ENCODE measurements around the gene C11orf21.
"Not testable (repeated sequence)": the region's sequence is repeated elsewhere in the genome, so short reads cannot be mapped to it uniquely, and the experiment has no call there.

C11orf21 gene

GRCh38 chr11:2301631-2302305, at the start of gene C11orf21, which contains the start of gene TSPAN32:
C11orf21 (minus strand) TSS chr11:2301918; CDS start chr11:2301808, 110 bp downstream.
TSPAN32 (plus strand) TSS chr11:2302013; CDS start chr11:2302150, 137 bp downstream.
- peaks cover 24% of the 10 kb centered on the region for H3K4me1 ChIP-seq (ENCODE audit: control insufficient read depth, insufficient read depth, low read length)
- H3K27me3 ChIP-seq (ENCODE audit: control insufficient read depth, insufficient read depth, low read length), result no peaks in the 10 kb centered on the region
- peak within 1 kb of the TSS; percentile 57 for H3K4me3 ChIP-seq (ENCODE audit: low read length)
- H3K9ac ChIP-seq (ENCODE audit: low read length), result no peak within 1 kb of the TSS
- H3K36me3 ChIP-seq (ENCODE audit: control insufficient read depth, insufficient read depth, low read length), result no peaks in the 10 kb centered on the region
- peak within 1 kb of the TSS; percentile 61 for H3K27ac ChIP-seq (ENCODE audit: low read depth, low read length)

GRCh38 chr11:2348986-2349385, 47.3 kb upstream of the C11orf21 start:
- H3K27ac ChIP-seq (ENCODE audit: low read depth, low read length), result no peak overlapping the region
- H3K4me1 ChIP-seq (ENCODE audit: control insufficient read depth, insufficient read depth, low read length), result no peaks in the 10 kb centered on the region
- no peaks in the 10 kb centered on the region for H3K27me3 ChIP-seq (ENCODE audit: control insufficient read depth, insufficient read depth, low read length)
- no peak overlapping the region for H3K9ac ChIP-seq (ENCODE audit: low read length)
- H3K4me3 ChIP-seq (ENCODE audit: low read length), result no peak overlapping the region
- H3K36me3 ChIP-seq (ENCODE audit: control insufficient read depth, insufficient read depth, low read length), result no peaks in the 10 kb centered on the region

- H3K9ac ChIP-seq (ENCODE audit: low read length), result no peak overlapping the region
- H3K36me3 ChIP-seq (ENCODE audit: control insufficient read depth, insufficient read depth, low read length), result no peaks in the 10 kb centered on the region
- no peak overlapping the region for H3K27ac ChIP-seq (ENCODE audit: low read depth, low read length)
- H3K27me3 ChIP-seq (ENCODE audit: control insufficient read depth, insufficient read depth, low read length), result no peaks in the 10 kb centered on the region
- no peak overlapping the region for H3K4me3 ChIP-seq (ENCODE audit: low read length)
- H3K4me1 ChIP-seq (ENCODE audit: control insufficient read depth, insufficient read depth, low read length), result no peaks in the 10 kb centered on the region
Observed at GRCh38 chr11:2347308-2347830, 45.7 kb upstream of the C11orf21 start.

- Histone ChIP-seq H3K4me3 (ENCODE audit: low read length) (no peak overlapping the region), H3K4me1 (ENCODE audit: control insufficient read depth, insufficient read depth, low read length) (no peaks in the 10 kb centered on the region), H3K27me3 (ENCODE audit: control insufficient read depth, insufficient read depth, low read length) (no peaks in the 10 kb centered on the region), H3K9ac (ENCODE audit: low read length) (no peak overlapping the region), H3K36me3 (ENCODE audit: control insufficient read depth, insufficient read depth, low read length) (no peaks in the 10 kb centered on the region), H3K27ac (ENCODE audit: low read depth, low read length) (no peak overlapping the region)
Observed at GRCh38 chr11:2346586-2347307, 45.0 kb upstream of the C11orf21 start.

- H3K36me3 ChIP-seq (ENCODE audit: control insufficient read depth, insufficient read depth, low read length), result no peaks in the 10 kb centered on the region
- no peak overlapping the region for H3K4me3 ChIP-seq (ENCODE audit: low read length)
- no peaks in the 10 kb centered on the region for H3K27me3 ChIP-seq (ENCODE audit: control insufficient read depth, insufficient read depth, low read length)
- H3K9ac ChIP-seq (ENCODE audit: low read length), result no peak overlapping the region
- no peaks in the 10 kb centered on the region for H3K4me1 ChIP-seq (ENCODE audit: control insufficient read depth, insufficient read depth, low read length)
- H3K27ac ChIP-seq (ENCODE audit: low read depth, low read length), result no peak overlapping the region
Observed at GRCh38 chr11:2346014-2346413, 44.3 kb upstream of the C11orf21 start.

GRCh38 chr11:2345050-2345449, 43.3 kb upstream of the C11orf21 start:
- Histone ChIP-seq H3K36me3 (ENCODE audit: control insufficient read depth, insufficient read depth, low read length) (no peaks in the 10 kb centered on the region), H3K27ac (ENCODE audit: low read depth, low read length) (no peak overlapping the region), H3K4me1 (ENCODE audit: control insufficient read depth, insufficient read depth, low read length) (no peaks in the 10 kb centered on the region), H3K27me3 (ENCODE audit: control insufficient read depth, insufficient read depth, low read length) (no peaks in the 10 kb centered on the region), H3K9ac (ENCODE audit: low read length) (no peak overlapping the region), H3K4me3 (ENCODE audit: low read length) (no peak overlapping the region)

- no peak overlapping the region for H3K9ac ChIP-seq (ENCODE audit: low read length)
- no peak overlapping the region for H3K27ac ChIP-seq (ENCODE audit: low read depth, low read length)
- H3K4me3 ChIP-seq (ENCODE audit: low read length), result no peak overlapping the region
- no peaks in the 10 kb centered on the region for H3K4me1 ChIP-seq (ENCODE audit: control insufficient read depth, insufficient read depth, low read length)
- H3K27me3 ChIP-seq (ENCODE audit: control insufficient read depth, insufficient read depth, low read length), result no peaks in the 10 kb centered on the region
- no peaks in the 10 kb centered on the region for H3K36me3 ChIP-seq (ENCODE audit: control insufficient read depth, insufficient read depth, low read length)
Observed at GRCh38 chr11:2343502-2343901, 41.8 kb upstream of the C11orf21 start.

GRCh38 chr11:2342981-2343380, 41.3 kb upstream of the C11orf21 start:
- Histone ChIP-seq H3K27ac (ENCODE audit: low read depth, low read length) (no peak overlapping the region), H3K4me3 (ENCODE audit: low read length) (no peak overlapping the region), H3K4me1 (ENCODE audit: control insufficient read depth, insufficient read depth, low read length) (no peaks in the 10 kb centered on the region), H3K36me3 (ENCODE audit: control insufficient read depth, insufficient read depth, low read length) (no peaks in the 10 kb centered on the region), H3K9ac (ENCODE audit: low read length) (no peak overlapping the region), H3K27me3 (ENCODE audit: control insufficient read depth, insufficient read depth, low read length) (no peaks in the 10 kb centered on the region)

- H3K9ac ChIP-seq (ENCODE audit: low read length), result no peak overlapping the region
- H3K4me3 ChIP-seq (ENCODE audit: low read length), result no peak overlapping the region
- H3K4me1 ChIP-seq (ENCODE audit: control insufficient read depth, insufficient read depth, low read length), result no peaks in the 10 kb centered on the region
- H3K36me3 ChIP-seq (ENCODE audit: control insufficient read depth, insufficient read depth, low read length), result no peaks in the 10 kb centered on the region
- H3K27me3 ChIP-seq (ENCODE audit: control insufficient read depth, insufficient read depth, low read length), result no peaks in the 10 kb centered on the region
- no peak overlapping the region for H3K27ac ChIP-seq (ENCODE audit: low read depth, low read length)
Observed at GRCh38 chr11:2342557-2342956, 40.8 kb upstream of the C11orf21 start.

GRCh38 chr11:2338760-2339159, 37.0 kb upstream of the C11orf21 start:
- H3K4me3 ChIP-seq (ENCODE audit: low read length); H3K27ac ChIP-seq (ENCODE audit: low read depth, low read length); H3K9ac ChIP-seq (ENCODE audit: low read length); H3K36me3 ChIP-seq (ENCODE audit: control insufficient read depth, insufficient read depth, low read length); H3K27me3 ChIP-seq (ENCODE audit: control insufficient read depth, insufficient read depth, low read length); H3K4me1 ChIP-seq (ENCODE audit: control insufficient read depth, insufficient read depth, low read length): not testable (repeated sequence)

- H3K27me3 ChIP-seq (ENCODE audit: control insufficient read depth, insufficient read depth, low read length); H3K27ac ChIP-seq (ENCODE audit: low read depth, low read length); H3K4me1 ChIP-seq (ENCODE audit: control insufficient read depth, insufficient read depth, low read length); H3K36me3 ChIP-seq (ENCODE audit: control insufficient read depth, insufficient read depth, low read length); H3K4me3 ChIP-seq (ENCODE audit: low read length); H3K9ac ChIP-seq (ENCODE audit: low read length): not testable (repeated sequence)
Observed at GRCh38 chr11:2335286-2335685, 33.6 kb upstream of the C11orf21 start.

GRCh38 chr11:2333486-2334205, 31.9 kb upstream of the C11orf21 start:
- H3K27me3 ChIP-seq (ENCODE audit: control insufficient read depth, insufficient read depth, low read length); H3K27ac ChIP-seq (ENCODE audit: low read depth, low read length); H3K4me1 ChIP-seq (ENCODE audit: control insufficient read depth, insufficient read depth, low read length); H3K9ac ChIP-seq (ENCODE audit: low read length); H3K4me3 ChIP-seq (ENCODE audit: low read length); H3K36me3 ChIP-seq (ENCODE audit: control insufficient read depth, insufficient read depth, low read length): not testable (repeated sequence)

Measured in rectal smooth muscle tissue (tissue), 1 donor.